MM.1S (cell line): Measurements from ENCODE around the gene SLC16A12.

Experiments used
- DNase-seq: peaks from one replicate; pipeline ENCODE4 v3.0.0-alpha.2; 2015
- H2AFZ ChIP-seq: fragments of 300-600 bp; sonication (generic); 2 replicates; pipeline ENCODE4 v1.6.0; 2016; ENCODE audit warnings: antibody characterized with exemption, low read length
- H3F3A ChIP-seq: fragments of 300-600 bp; sonication (generic); 2 replicates; pipeline ENCODE4 v1.6.1; 2016; ENCODE audit warnings: mild to moderate bottlenecking, antibody characterized with exemption, low read length, moderate library complexity, mixed read lengths; ENCODE audit not compliant: insufficient read depth
- H3K27ac ChIP-seq: fragments of 300-600 bp; sonication (generic); 2 replicates; pipeline ENCODE4 v1.5.1; 2016; ENCODE audit warnings: mild to moderate bottlenecking, low read length
- H3K27me3 ChIP-seq: fragments of 300-600 bp; sonication (generic); replicated peaks from 2 replicates; pipeline ENCODE4 v1.6.0; 2016; ENCODE audit warnings: low read length; ENCODE audit not compliant: insufficient read depth
- H3K36me3 ChIP-seq: fragments of 300-600 bp; sonication (generic); replicated peaks from 2 replicates; pipeline ENCODE4 v1.6.1; 2016; ENCODE audit warnings: mild to moderate bottlenecking, low read length, mixed read lengths; ENCODE audit not compliant: insufficient read depth
- H3K4me1 ChIP-seq: fragments of 300-600 bp; sonication (generic); 2 replicates; pipeline ENCODE4 v1.6.1; 2016; ENCODE audit warnings: low read length, mixed read lengths
- H3K4me2 ChIP-seq: fragments of 300-600 bp; sonication (generic); 2 replicates; pipeline ENCODE4 v1.6.0; 2016; ENCODE audit warnings: low read depth, low read length
- H3K4me3 ChIP-seq: fragments of 300-600 bp; sonication (generic); 2 replicates; pipeline ENCODE4 v1.5.1; 2016; ENCODE audit warnings: low read length, mixed read lengths
- H3K79me2 ChIP-seq: fragments of 300-600 bp; sonication (generic); 2 replicates; pipeline ENCODE4 v1.6.1; 2016; ENCODE audit warnings: mixed run types, low read length, mixed read lengths
- H3K9ac ChIP-seq: fragments of 300-600 bp; sonication (generic); 2 replicates; pipeline ENCODE4 v1.6.1; 2016; ENCODE audit warnings: low read length, mixed read lengths
- H3K9me2 ChIP-seq: fragments of 300-600 bp; sonication (generic); replicated peaks from 2 replicates; pipeline ENCODE4 v1.6.1; 2016; ENCODE audit warnings: mild to moderate bottlenecking, low read length, mixed read lengths; ENCODE audit not compliant: insufficient read depth
- H3K9me3 ChIP-seq: fragments of 300-600 bp; sonication (generic); replicated peaks from 2 replicates; pipeline ENCODE4 v1.6.1; 2016; ENCODE audit warnings: mild to moderate bottlenecking, low read length, mixed read lengths; ENCODE audit not compliant: insufficient read depth
- H4K20me1 ChIP-seq: fragments of 300-600 bp; sonication (generic); 2 replicates; pipeline ENCODE4 v1.6.1; 2016; ENCODE audit warnings: mild to moderate bottlenecking, low read length, moderate library complexity, mixed read lengths; ENCODE audit not compliant: insufficient read depth
- EZH2 ChIP-seq: fragments of 300-600 bp; sonication (generic); optimal IDR thresholded peaks from 2 replicates; pipeline ENCODE3; 2017; ENCODE audit warnings: low read depth, mild to moderate bottlenecking, antibody characterized with exemption, low read length, mixed read lengths
- EZH2phosphoT487 ChIP-seq: fragments of 300-600 bp; sonication (generic); IDR thresholded peaks from 2 replicates; pipeline ENCODE4 v1.6.1; 2018; ENCODE audit warnings: antibody characterized with exemption, low read length
- TF ChIP-seq, protein P1 (sequence below): fragments of 300-600 bp; sonication (generic); IDR thresholded peaks from 2 replicates; pipeline ENCODE4 v1.5.1; 2016; ENCODE audit warnings: antibody characterized with exemption, low read length, mixed read lengths

Gene SLC16A12

DNA sequence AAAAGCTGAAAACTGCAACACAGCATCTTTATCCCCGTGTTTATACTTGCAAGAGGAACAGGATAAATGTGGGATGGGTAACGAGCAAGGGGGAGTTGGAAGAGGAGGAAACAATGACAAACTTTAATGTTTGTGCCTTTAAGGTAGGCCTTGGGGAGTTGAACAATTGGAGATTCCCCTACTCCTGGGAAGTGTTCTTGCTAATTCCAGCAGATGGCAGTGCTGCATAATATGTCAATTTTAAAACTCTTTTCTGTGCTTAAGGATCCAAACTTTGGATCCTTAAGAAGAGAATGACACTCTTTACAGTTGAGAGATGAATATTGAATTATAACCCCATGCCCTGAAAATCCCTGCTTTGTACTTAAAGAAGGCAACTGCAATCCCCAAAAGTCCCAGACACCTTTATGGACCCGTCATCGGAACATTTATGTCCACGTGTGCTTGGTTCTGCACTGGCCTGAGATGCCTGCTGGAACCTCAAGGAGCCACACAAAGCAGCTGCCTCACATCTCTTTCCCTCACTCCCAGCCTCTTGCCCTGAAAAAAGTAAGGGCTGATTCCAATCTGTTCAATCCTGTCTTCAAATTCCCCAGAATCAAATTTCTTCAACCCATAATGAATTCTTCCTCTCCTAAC is 109.0 kb downstream of the SLC16A12 start:
- H4K20me1 ChIP-seq: no peaks in the 10 kb centered on the region
- no peaks in the 10 kb centered on the region for H3K9me3 ChIP-seq
- no peaks in the 10 kb centered on the region for H3F3A ChIP-seq
- no peak overlapping the region for H3K4me2 ChIP-seq
- H3K4me1 ChIP-seq: no peaks in the 10 kb centered on the region
- no peak overlapping the region for H3K27ac ChIP-seq
- TF ChIP-seq EZH2 (no peak), EZH2phosphoT487 (no peak)
- TF ChIP-seq, protein P1, sequence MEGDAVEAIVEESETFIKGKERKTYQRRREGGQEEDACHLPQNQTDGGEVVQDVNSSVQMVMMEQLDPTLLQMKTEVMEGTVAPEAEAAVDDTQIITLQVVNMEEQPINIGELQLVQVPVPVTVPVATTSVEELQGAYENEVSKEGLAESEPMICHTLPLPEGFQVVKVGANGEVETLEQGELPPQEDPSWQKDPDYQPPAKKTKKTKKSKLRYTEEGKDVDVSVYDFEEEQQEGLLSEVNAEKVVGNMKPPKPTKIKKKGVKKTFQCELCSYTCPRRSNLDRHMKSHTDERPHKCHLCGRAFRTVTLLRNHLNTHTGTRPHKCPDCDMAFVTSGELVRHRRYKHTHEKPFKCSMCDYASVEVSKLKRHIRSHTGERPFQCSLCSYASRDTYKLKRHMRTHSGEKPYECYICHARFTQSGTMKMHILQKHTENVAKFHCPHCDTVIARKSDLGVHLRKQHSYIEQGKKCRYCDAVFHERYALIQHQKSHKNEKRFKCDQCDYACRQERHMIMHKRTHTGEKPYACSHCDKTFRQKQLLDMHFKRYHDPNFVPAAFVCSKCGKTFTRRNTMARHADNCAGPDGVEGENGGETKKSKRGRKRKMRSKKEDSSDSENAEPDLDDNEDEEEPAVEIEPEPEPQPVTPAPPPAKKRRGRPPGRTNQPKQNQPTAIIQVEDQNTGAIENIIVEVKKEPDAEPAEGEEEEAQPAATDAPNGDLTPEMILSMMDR: peak; percentile 81
- no peak overlapping the region for H3K9ac ChIP-seq
- no peaks in the 10 kb centered on the region for H3K9me2 ChIP-seq
- no peak overlapping the region for H2AFZ ChIP-seq
- no peaks in the 10 kb centered on the region for H3K27me3 ChIP-seq
- DNase-seq: peak; percentile 60
- H3K4me3 ChIP-seq: no peak overlapping the region
- H3K79me2 ChIP-seq: no peaks in the 10 kb centered on the region
- no peaks in the 10 kb centered on the region for H3K36me3 ChIP-seq

DNA sequence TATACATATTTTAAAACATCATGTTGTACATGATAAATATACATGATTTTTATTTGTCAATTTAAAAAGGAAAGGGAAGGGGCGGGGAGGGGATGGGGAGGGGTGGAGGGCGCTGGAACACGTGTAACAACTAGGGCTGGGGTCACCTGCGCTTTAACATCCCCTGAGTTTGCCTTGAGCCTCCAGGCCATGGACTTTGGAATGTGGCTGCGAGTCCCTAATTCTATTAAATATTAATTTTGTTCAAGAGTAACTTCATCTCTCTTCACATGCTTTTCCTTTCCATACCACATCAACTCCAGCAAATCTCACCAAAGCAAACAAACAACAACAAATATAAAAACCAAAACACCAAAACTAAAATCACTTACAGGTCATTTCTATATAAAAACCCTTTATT is 110.4 kb downstream of the SLC16A12 start:
- no peak overlapping the region for H3K27ac ChIP-seq
- TF ChIP-seq, protein P1: no peak
- TF ChIP-seq EZH2 (no peak), EZH2phosphoT487 (no peak)
- H3K9me3 ChIP-seq: no peaks in the 10 kb centered on the region
- H2AFZ ChIP-seq: no peak overlapping the region
- H4K20me1 ChIP-seq: no peaks in the 10 kb centered on the region
- no peaks in the 10 kb centered on the region for H3F3A ChIP-seq
- no peaks in the 10 kb centered on the region for H3K27me3 ChIP-seq
- DNase-seq: no peak
- no peak overlapping the region for H3K4me2 ChIP-seq
- no peaks in the 10 kb centered on the region for H3K36me3 ChIP-seq
- H3K4me1 ChIP-seq: peaks cover 9% of the 10 kb centered on the region; the same call in 1 of the 2 replicates
- H3K4me3 ChIP-seq: no peak overlapping the region
- H3K79me2 ChIP-seq: no peaks in the 10 kb centered on the region
- H3K9ac ChIP-seq: no peak overlapping the region
- no peaks in the 10 kb centered on the region for H3K9me2 ChIP-seq

DNA sequence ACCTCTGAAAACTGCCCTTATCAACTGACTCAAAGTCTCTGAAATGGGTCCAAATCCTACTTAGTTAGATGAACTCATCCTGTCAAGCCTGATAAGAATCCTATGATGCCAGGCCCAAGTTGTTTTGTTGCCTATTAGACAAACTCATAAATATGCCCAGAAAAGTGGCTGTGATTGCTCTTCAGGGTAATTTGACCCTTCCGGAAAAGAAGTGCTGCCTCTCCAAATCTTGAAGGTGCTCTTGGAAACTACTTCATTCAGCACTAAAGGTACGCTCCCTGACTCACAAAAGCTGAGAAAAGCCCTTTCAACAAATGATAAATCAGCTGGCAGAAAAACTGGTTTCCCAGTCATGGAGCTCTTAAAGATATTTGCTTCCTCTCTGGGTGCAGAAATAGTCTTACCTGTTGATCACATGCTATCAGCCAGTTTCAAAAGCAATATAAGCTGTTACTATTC is 114.3 kb downstream of the SLC16A12 start:
- no peak overlapping the region for H2AFZ ChIP-seq

More for the DNA sequence above, 114.3 kb downstream of the SLC16A12 start:
- DNase-seq: no peak
- Histone ChIP-seq H3F3A (no peaks in the 10 kb centered on the region), H3K9ac (no peak overlapping the region), H3K9me2 (no peaks in the 10 kb centered on the region), H3K27me3 (no peaks in the 10 kb centered on the region), H3K9me3 (no peaks in the 10 kb centered on the region), H3K79me2 (peaks cover 18% of the 10 kb centered on the region), H4K20me1 (no peaks in the 10 kb centered on the region), H3K4me3 (no peak overlapping the region), H3K4me2 (no peak overlapping the region), H3K4me1 (peaks cover 9% of the 10 kb centered on the region; the same call in 1 of the 2 replicates), H3K27ac (no peak overlapping the region), H3K36me3 (no peaks in the 10 kb centered on the region)
- no peak for TF ChIP-seq EZH2phosphoT487
- no peak for TF ChIP-seq EZH2
- TF ChIP-seq, protein P1: no peak
